Vagina (tissue), 2 donors: ENCODE measurements around the gene YDJC.

Experiments used
- CTCF ChIP-seq, 3 experiments: fragments of 450-650 bp in 2 of 3; fragments of 200-600 bp in 1 of 3; sonication (generic) in 1 of 3; IDR thresholded peaks; one replicate each; pipeline ENCODE4 v1.5.1; 2017 to 2019; ENCODE audit warnings: antibody characterized with exemption in 3 of 3, mild to moderate bottlenecking in 2 of 3, moderate library complexity in 2 of 3
- POLR2AphosphoS5 ChIP-seq, 2 donors: sonication (generic); formaldehyde crosslinking; IDR thresholded peaks; one replicate each; pipeline ENCODE4 v1.9.0; 2017; ENCODE audit warnings: antibody characterized with exemption in 2 of 2, mild to moderate bottlenecking in 2 of 2, low read depth in 1 of 2; ENCODE audit not compliant: insufficient read depth in 1 of 2

- TF ChIP-seq POLR2AphosphoS5 (IDR thresholded peaks at IDR 0.05; ENCODE audit: insufficient read depth in 1 of 2, low read depth in 1 of 2) (no peak), CTCF (IDR thresholded peaks at IDR 0.05) (no peak)
Observed at GRCh38 chr22:21628386-21629254, 1.2 kb downstream of the YDJC start.
